GM19467 (cell line): ENCODE results near the gene KDM5B.
"Not testable (repeated sequence)": the region's sequence is repeated elsewhere in the genome, so short reads cannot be mapped to it uniquely, and the experiment has no call there.

Experiments used
- ATAC-seq: cut with Tn5 transposase; IDR thresholded peaks from one replicate; pipeline ENCODE4 v1.9.1; 2021; ENCODE audit warnings: mild to moderate bottlenecking, moderate library complexity; ENCODE audit not compliant: unreplicated experiment

KDM5B gene

GRCh38 chr1:202807926-202808757 is at the start of gene KDM5B:
Gene KDM5B, minus strand, starts transcription at chr1:202808421. Its CDS starts 116 bp downstream, at chr1:202808305.
- no peak for ATAC-seq

GRCh38 chr1:202857136-202857610 is 49.0 kb upstream of the KDM5B start:
- ATAC-seq: no peak

DNA sequence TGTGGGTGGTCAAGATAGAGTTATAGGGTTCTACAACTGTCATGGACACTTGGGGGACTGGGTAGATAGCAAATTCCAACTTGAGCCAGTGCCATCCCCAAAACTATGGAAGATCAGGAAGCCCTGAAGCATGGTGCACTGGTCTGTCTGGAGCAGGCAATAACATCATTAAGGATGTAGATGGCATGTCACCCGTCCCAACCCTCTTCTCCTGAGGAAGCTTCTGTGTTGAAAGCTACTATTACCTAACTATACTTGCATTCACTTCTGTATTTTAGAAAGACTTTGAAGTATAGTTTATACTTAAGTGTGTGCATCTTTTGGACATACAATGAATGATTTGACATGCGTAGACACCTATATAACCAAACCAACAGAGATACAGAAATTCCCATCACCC is 47.8 kb upstream of the KDM5B start:
- no peak for ATAC-seq

- no peak for ATAC-seq
Measured at GRCh38 chr1:202854787-202855186, 46.6 kb upstream of the KDM5B start.

DNA sequence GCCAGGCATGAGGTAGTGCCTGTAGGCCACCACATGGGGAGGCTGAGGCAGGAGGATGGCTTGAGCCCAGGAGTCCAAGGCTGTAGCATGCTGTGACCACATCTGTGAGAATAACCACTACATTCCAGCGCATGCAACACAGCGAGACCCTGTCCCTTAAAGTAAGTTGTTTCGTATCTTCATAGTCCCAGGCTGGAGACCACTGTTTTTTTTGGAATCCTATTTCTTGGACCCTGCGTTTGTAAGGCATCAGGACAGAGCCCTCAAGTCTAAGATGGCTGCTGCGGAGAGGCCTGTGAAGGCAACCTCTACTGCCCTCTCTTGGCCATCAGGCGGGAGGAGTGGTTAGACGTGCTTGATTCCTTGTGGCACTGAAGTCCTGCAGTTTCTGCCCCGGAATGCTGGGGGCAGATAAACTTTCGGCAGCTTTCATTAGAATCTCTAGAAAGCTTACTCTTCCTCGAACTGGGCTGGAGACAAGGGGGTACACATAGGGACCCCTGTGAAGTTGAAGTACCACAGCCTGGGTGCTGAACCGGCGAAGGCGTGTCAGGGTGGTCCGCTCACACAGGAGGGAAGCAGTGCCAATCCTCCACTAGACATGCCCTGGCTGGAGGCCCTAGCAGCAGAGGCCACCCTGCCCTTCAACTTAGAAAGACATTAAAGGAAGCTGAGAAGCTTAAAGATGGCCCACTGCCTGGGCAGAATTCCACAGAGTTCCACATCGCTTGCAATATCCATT is 44.1 kb upstream of the KDM5B start:
- ATAC-seq: no peak

- ATAC-seq: no peak
Measured at GRCh38 chr1:202850593-202851362, 42.6 kb upstream of the KDM5B start.

GRCh38 chr1:202848191-202848542 is 39.9 kb upstream of the KDM5B start:
- ATAC-seq: no peak

DNA sequence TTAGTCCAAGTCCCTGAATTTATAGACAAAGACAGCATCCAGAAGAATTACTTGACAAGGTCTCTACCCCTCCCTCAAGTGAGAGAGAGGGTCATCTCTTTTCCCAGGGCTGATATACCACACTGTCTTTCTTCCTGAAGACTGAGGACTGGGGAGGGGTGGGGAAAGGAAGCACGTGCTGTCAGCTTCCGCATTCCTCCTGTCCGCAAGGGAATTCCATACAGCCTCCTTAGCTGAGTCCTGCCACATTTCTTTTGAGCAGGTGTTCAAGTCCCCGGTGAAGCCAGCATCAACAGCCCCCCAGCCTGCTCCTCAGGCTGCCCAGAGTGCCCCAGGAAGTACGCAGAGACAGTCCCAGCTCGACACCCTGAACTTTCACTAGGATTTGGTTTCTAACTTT is 36.7 kb upstream of the KDM5B start:
- no peak for ATAC-seq

DNA sequence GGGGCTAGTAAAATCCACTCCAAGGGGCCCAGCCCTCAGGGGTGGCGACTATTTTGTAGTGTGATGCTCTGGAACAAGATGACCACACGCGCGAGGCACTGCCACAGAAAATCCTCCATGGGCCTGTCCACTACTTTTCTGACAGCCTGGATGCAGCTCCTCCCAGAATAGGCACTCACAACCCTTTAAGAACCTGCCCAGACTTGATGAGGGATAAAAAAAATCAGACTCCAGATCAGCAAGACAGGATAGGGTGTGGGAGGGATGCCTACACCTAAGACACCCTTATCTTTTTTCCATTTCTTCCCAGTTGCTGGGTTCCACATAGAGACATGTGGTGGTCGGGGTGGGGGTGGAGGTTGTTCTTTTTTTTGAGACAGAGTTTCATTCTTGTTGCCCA is 36.0 kb upstream of the KDM5B start:
- ATAC-seq: no peak

GRCh38 chr1:202843081-202843480 is 34.9 kb upstream of the KDM5B start:
- no peak for ATAC-seq

DNA sequence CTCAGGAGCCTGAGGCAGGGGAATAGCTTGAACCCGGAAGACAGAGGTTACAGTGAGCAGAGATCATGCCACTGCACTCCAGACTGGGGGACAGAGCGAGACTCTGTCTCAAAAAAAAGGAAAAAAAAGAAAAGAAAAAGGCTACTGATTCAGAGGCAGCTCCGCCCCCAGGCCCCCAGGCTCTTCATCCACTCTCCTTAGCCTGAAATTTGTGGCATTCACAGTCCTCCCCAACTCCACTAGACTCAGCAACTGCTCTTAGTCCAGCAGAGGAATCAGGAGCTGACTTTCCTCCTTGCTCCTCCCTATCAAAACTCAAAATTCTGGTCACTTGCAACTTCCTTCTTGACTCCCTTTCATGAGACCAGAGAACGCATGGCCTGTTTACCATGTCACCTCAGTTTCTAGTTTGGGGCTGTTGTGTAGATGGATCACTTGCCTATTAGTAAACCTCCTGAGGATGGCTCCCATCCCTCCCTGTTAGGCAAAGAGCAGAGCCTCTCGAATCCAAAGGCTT is 29.6 kb upstream of the KDM5B start:
- ATAC-seq: no peak

DNA sequence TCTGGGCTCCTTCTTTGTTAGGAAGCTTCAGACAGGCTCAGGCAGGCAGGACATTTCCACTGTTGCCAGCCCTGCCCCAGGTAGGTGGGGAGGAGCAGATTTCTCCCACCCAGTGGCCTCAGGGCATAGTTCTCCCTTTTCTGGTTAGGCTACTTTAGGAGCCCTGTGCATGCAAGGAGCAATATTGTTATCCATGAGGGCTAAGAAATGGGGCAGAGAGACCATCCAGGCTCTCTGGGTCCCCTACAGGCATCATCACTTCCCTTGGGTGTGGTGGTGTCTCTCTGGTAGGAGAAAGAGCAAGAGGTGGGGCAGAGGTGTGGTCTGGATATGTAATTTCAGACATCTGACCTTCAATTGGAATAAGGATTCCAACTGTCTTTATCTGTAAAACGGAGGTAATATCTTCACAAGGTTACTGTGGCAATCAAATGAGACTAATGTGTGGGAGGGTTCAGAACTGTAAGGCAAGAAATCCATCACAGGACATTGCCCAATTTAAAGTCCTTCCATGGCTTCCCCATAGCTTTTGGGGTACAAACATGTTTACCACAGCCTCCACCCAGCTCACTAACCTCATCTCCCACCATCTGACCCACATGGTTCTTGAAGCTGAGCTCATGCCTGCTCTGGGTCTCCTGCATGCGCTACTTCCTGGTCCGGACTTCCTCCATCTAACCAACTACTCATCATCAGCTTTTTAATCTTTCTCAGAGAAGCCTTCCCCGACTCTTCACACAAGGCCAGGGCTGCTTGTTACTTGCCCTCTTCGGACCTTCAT is 28.6 kb upstream of the KDM5B start:
- ATAC-seq: no peak

- no peak for ATAC-seq
Measured at GRCh38 chr1:202835548-202836072, 27.4 kb upstream of the KDM5B start.

DNA sequence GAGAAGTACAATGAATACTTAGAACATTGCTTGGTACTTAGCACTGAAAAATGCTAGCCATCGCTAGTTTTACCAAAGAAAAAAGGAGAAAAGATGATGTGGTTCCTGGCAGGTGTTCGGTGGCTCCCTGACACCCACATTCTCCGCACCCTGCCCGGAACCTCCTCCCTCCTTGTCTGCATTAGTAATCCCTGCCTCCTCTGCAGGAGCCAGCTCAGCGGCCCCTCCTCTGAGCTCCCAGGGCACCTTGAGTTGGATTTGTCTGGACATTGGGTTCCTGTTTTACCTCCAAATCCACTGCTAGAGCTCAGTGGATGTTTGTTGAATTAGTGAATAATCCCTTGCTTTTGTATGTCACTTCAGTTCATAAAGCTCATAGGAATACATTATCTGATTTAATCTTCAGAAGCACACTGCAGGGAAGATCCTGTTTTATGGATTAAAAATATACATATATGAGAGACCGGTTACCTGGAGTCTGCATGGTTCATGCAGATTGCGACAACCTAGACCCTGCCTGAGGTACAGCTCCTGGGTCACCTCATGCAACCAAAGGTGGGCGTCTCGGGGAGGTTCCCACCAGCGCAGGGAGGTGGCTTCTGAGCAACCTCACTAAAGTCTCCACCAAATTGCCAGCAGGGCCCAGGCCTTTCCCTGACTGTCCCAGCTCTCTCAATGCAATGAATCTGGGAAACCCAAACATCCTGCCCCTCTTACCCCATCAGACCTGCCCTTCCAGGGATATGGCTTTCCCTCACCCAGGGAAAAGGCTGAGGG is 26.7 kb upstream of the KDM5B start:
- ATAC-seq: no peak

GRCh38 chr1:202831906-202832305 is 23.7 kb upstream of the KDM5B start:
- no peak for ATAC-seq

DNA sequence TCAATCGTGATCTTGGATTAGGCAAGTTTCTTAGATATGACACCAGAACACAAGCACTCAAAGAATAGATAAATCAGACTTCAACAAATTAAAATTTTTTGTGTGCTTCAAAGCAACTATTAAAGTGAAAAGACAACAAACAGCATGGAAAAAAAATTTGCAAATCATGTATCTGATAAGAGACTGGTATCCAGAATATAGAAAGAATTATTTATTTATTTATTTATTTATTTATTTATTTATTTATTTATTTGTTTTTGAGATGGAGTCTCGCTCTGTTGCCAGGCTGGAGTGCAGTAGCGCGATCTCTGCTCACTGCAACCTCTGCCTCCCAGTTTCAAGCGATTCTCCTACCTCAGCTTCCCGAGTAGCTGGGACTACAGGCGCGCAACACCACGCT is 21.0 kb upstream of the KDM5B start:
- ATAC-seq: not testable (repeated sequence)

- no peak for ATAC-seq
Measured at GRCh38 chr1:202825748-202826147, 17.5 kb upstream of the KDM5B start.

DNA sequence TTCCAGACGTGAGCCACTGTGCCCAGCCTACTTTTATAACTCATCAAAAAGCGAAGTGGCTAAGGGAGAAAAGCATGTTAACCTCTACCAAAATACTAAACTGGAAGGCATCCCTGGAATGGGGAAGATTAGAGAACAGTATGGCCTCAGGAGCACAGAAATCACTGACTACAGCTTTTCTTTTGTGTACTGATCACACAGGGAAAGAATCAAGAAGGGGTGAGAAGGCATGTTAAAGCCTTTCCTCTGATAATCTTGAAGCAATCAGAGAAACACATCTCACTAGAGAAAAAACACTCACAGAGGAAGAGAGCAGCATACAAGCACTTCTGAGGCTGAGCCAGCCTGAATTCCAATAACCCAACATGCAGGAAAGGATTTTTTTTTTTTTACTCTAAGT is 13.2 kb upstream of the KDM5B start:
- no peak for ATAC-seq

- no peak for ATAC-seq
Measured at GRCh38 chr1:202818819-202819218, 10.6 kb upstream of the KDM5B start.
